Measurements from ENCODE around the gene CNIH2. TPM values are rescaled to one million over a fixed set of nuclear protein-coding genes. Genes with fewer than 3 reads are reported as not detected.

Gene CNIH2
- total and polyA plus RNA-seq, 2 experiments from 2014 or later: 4.3 to 9.2 TPM

GRCh38 chr11:66314186-66314501, 36.2 kb downstream of the CNIH2 start (continued):
- TF ChIP-seq ZNF462 (CRISPR knock-in tag; IDR thresholded peaks at IDR 0.05) (no peak), ZNF114 (CRISPR knock-in tag; IDR thresholded peaks at IDR 0.05) (no peak), NANOG (IDR thresholded peaks at IDR 0.05; ENCODE audit: borderline replicate concordance) (no peak)

- Histone ChIP-seq H4K20me1 (replicated peaks; ENCODE audit: insufficient read depth) (no peaks in the 10 kb centered on the region), H3K27ac (ENCODE audit: low read depth) (no peak overlapping the region), H3K4me1 (ENCODE audit: insufficient read depth) (peaks cover 32% of the 10 kb centered on the region), H3K4me2 (peak overlapping the region; percentile 89; the same call in 1 of the 2 replicates), H3K9me2 (ENCODE audit: insufficient read depth) (no peaks in the 10 kb centered on the region), H3K36me3 (ENCODE audit: insufficient read depth) (no peaks in the 10 kb centered on the region), H2AFZ (no peak overlapping the region), H3K4me3 (no peak overlapping the region), H3K27me3 (ENCODE audit: insufficient read depth) (no peaks in the 10 kb centered on the region), H3K79me2 (replicated peaks; ENCODE audit: insufficient read depth) (no peaks in the 10 kb centered on the region), H3F3A (replicated peaks; ENCODE audit: low read depth) (peaks cover 16% of the 10 kb centered on the region; the same call in 1 of the 2 replicates)
- H3K27ac Mint-ChIP-seq: no peak overlapping the region
- no peak for ATAC-seq
- DNase-seq (ENCODE audit: low spot score): no peak
- H3K4me1 Mint-ChIP-seq: peaks cover 42% of the 10 kb centered on the region
- peaks cover 26% of the 10 kb centered on the region for H3K27me3 Mint-ChIP-seq (ENCODE audit: insufficient read depth, low read depth, poor library complexity)
- H3K4me3 Mint-ChIP-seq: no peak overlapping the region; the same call in 2 of the 3 replicates
- peaks cover 15% of the 10 kb centered on the region for H3K9me3 Mint-ChIP-seq
- peaks cover 16% of the 10 kb centered on the region for H3K36me3 Mint-ChIP-seq (ENCODE audit: low read depth)
- TF ChIP-seq REST (IDR thresholded peaks at IDR 0.05; ENCODE audit: unreplicated experiment): no peak
- no peak for TF ChIP-seq ZNF462 (CRISPR knock-in tag; IDR thresholded peaks at IDR 0.05)
Observed at GRCh38 chr11:66314561-66315497, 36.9 kb downstream of the CNIH2 start.

All from GM23338 (cell line).